ENCODE results near the gene DNM3.

- no peak for TF ChIP-seq EZH2 (IDR thresholded peaks at IDR 0.05; ENCODE audit: borderline replicate concordance, low read depth, low read length, severe bottlenecking)
- TF ChIP-seq POLR2A (IDR thresholded peaks at IDR 0.05; ENCODE audit: low read depth, low read length): no peak
- no peak for TF ChIP-seq CTCF (IDR thresholded peaks at IDR 0.05; ENCODE audit: extremely low read depth in 1 of 2, insufficient read depth in 1 of 2, low read depth in 1 of 2, low read length in 2 of 2)
- no peak for TF ChIP-seq GATA2 (IDR thresholded peaks at IDR 0.05; ENCODE audit: insufficient read depth, insufficient read length, low read depth, low read length)
Measured at GRCh38 chr1:171902527-171902926, 61.2 kb downstream of the DNM3 start.
